ENCODE results near the gene ITGB6. TPM values are rescaled to one million over a fixed set of nuclear protein-coding genes. Genes with fewer than 3 reads are reported as not detected.

Gene ITGB6
- total RNA-seq, 4 donors from 2014 or later, result 0.59 to 1.5 TPM; not detected in 2

- H3K4me1 ChIP-seq, result no peaks in the 10 kb centered on the region
- intact Hi-C loops (cut with DNase I; ENCODE audit: low total_unique reads), result no loop called here
- no peaks in the 10 kb centered on the region for H3K9me3 ChIP-seq
- H3K4me3 ChIP-seq, result no peak overlapping the region
- TF ChIP-seq POLR2A (IDR thresholded peaks at IDR 0.05) (no peak), CTCF (IDR thresholded peaks at IDR 0.05) (no peak)
- no peak overlapping the region for H3K27ac ChIP-seq
- no peaks in the 10 kb centered on the region for H3K36me3 ChIP-seq
- DNase-seq, result no peak
- H3K27me3 ChIP-seq, result no peaks in the 10 kb centered on the region
Observed at GRCh38 chr2:160068906-160069305, 131.2 kb downstream of the ITGB6 start.

- Histone ChIP-seq H3K4me1 (no peaks in the 10 kb centered on the region), H3K9me3 (no peaks in the 10 kb centered on the region), H3K27ac (no peak overlapping the region), H3K36me3 (no peaks in the 10 kb centered on the region), H3K4me3 (no peak overlapping the region), H3K27me3 (no peaks in the 10 kb centered on the region)
- TF ChIP-seq POLR2A (IDR thresholded peaks at IDR 0.05), result no peak
- TF ChIP-seq CTCF (IDR thresholded peaks at IDR 0.05), result no peak
- intact Hi-C loops (cut with DNase I; ENCODE audit: low total_unique reads), result no loop called here
- DNase-seq, result no peak
Observed at GRCh38 chr2:160064916-160065315, 135.2 kb downstream of the ITGB6 start.

- H3K36me3 ChIP-seq, result no peaks in the 10 kb centered on the region
- no peak for DNase-seq
- TF ChIP-seq CTCF (IDR thresholded peaks at IDR 0.05) (no peak), POLR2A (IDR thresholded peaks at IDR 0.05) (no peak)
- intact Hi-C loops (cut with DNase I; ENCODE audit: low total_unique reads), result no loop called here
- no peaks in the 10 kb centered on the region for H3K4me1 ChIP-seq
- H3K9me3 ChIP-seq, result no peaks in the 10 kb centered on the region
- no peak overlapping the region for H3K4me3 ChIP-seq
- no peaks in the 10 kb centered on the region for H3K27me3 ChIP-seq
- H3K27ac ChIP-seq, result peak overlapping the region; percentile 76 to 86
Observed at GRCh38 chr2:160063879-160064612, 136.0 kb downstream of the ITGB6 start.

- intact Hi-C loops (cut with DNase I; ENCODE audit: low total_unique reads), result no loop called here
- H3K4me1 ChIP-seq, result no peaks in the 10 kb centered on the region
- no peak for DNase-seq
- H3K36me3 ChIP-seq, result no peaks in the 10 kb centered on the region
- H3K27ac ChIP-seq, result peak overlapping the region; percentile 76 to 86
- TF ChIP-seq CTCF (IDR thresholded peaks at IDR 0.05) (no peak), POLR2A (IDR thresholded peaks at IDR 0.05) (no peak)
- peak overlapping the region; percentile 68 to 85 for H3K4me3 ChIP-seq
- no peaks in the 10 kb centered on the region for H3K27me3 ChIP-seq
- H3K9me3 ChIP-seq, result no peaks in the 10 kb centered on the region
Observed at GRCh38 chr2:160063271-160063670, 136.8 kb downstream of the ITGB6 start.

GRCh38 chr2:160062292-160063005 is 137.6 kb downstream of the ITGB6 start, which contains the start of gene PLA2R1:
PLA2R1 (minus strand) TSS chr2:160062615; CDS start chr2:160062403, 212 bp downstream.
- H3K27me3 ChIP-seq, result no peaks in the 10 kb centered on the region
- no peaks in the 10 kb centered on the region for H3K36me3 ChIP-seq
- H3K4me1 ChIP-seq, result no peaks in the 10 kb centered on the region
- H3K9me3 ChIP-seq, result no peaks in the 10 kb centered on the region
- H3K4me3 ChIP-seq, result peak within 1 kb of the TSS; percentile 68 to 85
- intact Hi-C loops (cut with DNase I; ENCODE audit: low total_unique reads), result no loop called here
- peak; percentile 63 to 74 for DNase-seq
- peak within 1 kb of the TSS; percentile 76 to 86 for H3K27ac ChIP-seq
- TF ChIP-seq CTCF (IDR thresholded peaks at IDR 0.05), result no peak
- TF ChIP-seq POLR2A (IDR thresholded peaks at IDR 0.05), result peak in 1 of 2 donors; percentile 28

Measured in uterus (tissue), 4 donors.